ENCODE results near the gene DSCAML1. TPM values are rescaled to one million over a fixed set of nuclear protein-coding genes. Genes with fewer than 3 reads are reported as not detected.

Gene DSCAML1
- total RNA-seq, 2 donors from 2014 or later = 0.21 to 0.41 TPM

- DNase-seq (ENCODE audit: low spot score) = no peak
- no peaks in the 10 kb centered on the region for H3K4me1 ChIP-seq (ENCODE audit: control insufficient read depth in 1 of 2, low read depth in 2 of 2)
- H3K27me3 ChIP-seq (replicated peaks; ENCODE audit: insufficient read depth) = no peaks in the 10 kb centered on the region
- no peak for TF ChIP-seq CTCF (IDR thresholded peaks at IDR 0.05)
- H3K36me3 ChIP-seq = peaks cover 75% of the 10 kb centered on the region
- ATAC-seq (ENCODE audit: insufficient number of reproducible peaks, low FRiP score, low read depth) = no peak
- H3K9me3 ChIP-seq = no peaks in the 10 kb centered on the region
- H3K27ac ChIP-seq = no peak overlapping the region
- no peak overlapping the region for H3K4me3 ChIP-seq
These were observed 406.3 kb downstream of the DSCAML1 start for GRCh38 chr11:117390743-117391142.

- ATAC-seq (ENCODE audit: insufficient number of reproducible peaks, low FRiP score, low read depth) = no peak
- H3K27me3 ChIP-seq (replicated peaks; ENCODE audit: insufficient read depth) = no peaks in the 10 kb centered on the region
- H3K9me3 ChIP-seq = no peaks in the 10 kb centered on the region
- no peak for DNase-seq (ENCODE audit: low spot score)
- no peak for TF ChIP-seq CTCF (IDR thresholded peaks at IDR 0.05)
- H3K4me1 ChIP-seq (ENCODE audit: control insufficient read depth in 1 of 2, low read depth in 2 of 2) = no peaks in the 10 kb centered on the region
- peaks cover 54% of the 10 kb centered on the region for H3K36me3 ChIP-seq
- no peak overlapping the region for H3K27ac ChIP-seq
- no peak overlapping the region for H3K4me3 ChIP-seq
These were observed 408.8 kb downstream of the DSCAML1 start for GRCh38 chr11:117387992-117388755.

GRCh38 chr11:117385906-117386305 is 411.1 kb downstream of the DSCAML1 start:
- no peak for DNase-seq (ENCODE audit: low spot score)
- Histone ChIP-seq H3K4me3 (no peak overlapping the region), H3K36me3 (peaks cover 53% of the 10 kb centered on the region), H3K4me1 (ENCODE audit: control insufficient read depth in 1 of 2, low read depth in 2 of 2) (no peaks in the 10 kb centered on the region), H3K9me3 (no peaks in the 10 kb centered on the region), H3K27ac (no peak overlapping the region), H3K27me3 (replicated peaks; ENCODE audit: insufficient read depth) (no peaks in the 10 kb centered on the region)
- no peak for TF ChIP-seq CTCF (IDR thresholded peaks at IDR 0.05)
- no peak for ATAC-seq (ENCODE audit: insufficient number of reproducible peaks, low FRiP score, low read depth)

- no peak for TF ChIP-seq CTCF (IDR thresholded peaks at IDR 0.05)
- H3K4me1 ChIP-seq (ENCODE audit: control insufficient read depth in 1 of 2, low read depth in 2 of 2) = no peaks in the 10 kb centered on the region
- ATAC-seq (ENCODE audit: insufficient number of reproducible peaks, low FRiP score, low read depth) = no peak
- H3K27ac ChIP-seq = no peak overlapping the region
- H3K9me3 ChIP-seq = no peaks in the 10 kb centered on the region
- peaks cover 53% of the 10 kb centered on the region for H3K36me3 ChIP-seq
- H3K27me3 ChIP-seq (replicated peaks; ENCODE audit: insufficient read depth) = no peaks in the 10 kb centered on the region
- no peak overlapping the region for H3K4me3 ChIP-seq
- no peak for DNase-seq (ENCODE audit: low spot score)
These were observed 411.5 kb downstream of the DSCAML1 start for GRCh38 chr11:117385471-117385870.

- TF ChIP-seq CTCF (IDR thresholded peaks at IDR 0.05) = no peak
- H3K36me3 ChIP-seq = peaks cover 54% of the 10 kb centered on the region
- H3K27ac ChIP-seq = no peak overlapping the region
- H3K4me3 ChIP-seq = no peak overlapping the region
- no peaks in the 10 kb centered on the region for H3K9me3 ChIP-seq
- H3K27me3 ChIP-seq (replicated peaks; ENCODE audit: insufficient read depth) = no peaks in the 10 kb centered on the region
- DNase-seq (ENCODE audit: low spot score) (no peak), ATAC-seq (ENCODE audit: insufficient number of reproducible peaks, low FRiP score, low read depth) (no peak)
- no peaks in the 10 kb centered on the region for H3K4me1 ChIP-seq (ENCODE audit: control insufficient read depth in 1 of 2, low read depth in 2 of 2)
These were observed 413.0 kb downstream of the DSCAML1 start for GRCh38 chr11:117384045-117384444.

All from thoracic aorta (tissue), 2 donors.